MG63 (cell line): ENCODE data around the gene OSBPL3. TPM values are rescaled to one million over a fixed set of nuclear protein-coding genes. Genes with fewer than 3 reads are reported as not detected.

Experiments
- DNase-seq: peaks from one replicate; pipeline ENCODE4 v3.0.0-alpha.2; 2020
- H3K27me3 ChIP-seq: fragments of 250-450 bp; sonication (Bioruptor Pico); 2 replicates; pipeline ENCODE4 v1.5.1; 2020; ENCODE audit warnings: mild to moderate bottlenecking, moderate library complexity
- H3K36me3 ChIP-seq: fragments of 250-450 bp; sonication (Bioruptor Pico); 2 replicates; pipeline ENCODE4 v1.5.1; 2020; ENCODE audit warnings: mild to moderate bottlenecking, moderate library complexity
- H3K4me3 ChIP-seq: fragments of 250-450 bp; sonication (Bioruptor Pico); 2 replicates; pipeline ENCODE4 v1.5.1; 2020; ENCODE audit warnings: mild to moderate bottlenecking, moderate library complexity
- H3K9me3 ChIP-seq: fragments of 250-450 bp; sonication (Bioruptor Pico); 2 replicates; pipeline ENCODE4 v1.5.1; 2020; ENCODE audit warnings: mild to moderate bottlenecking, moderate library complexity
- total RNA-seq: library from RNA; depleted of rRNA; stranded (reverse); fragments of >200 nt; shearing (Covaris generic); gene quantifications from 2 replicates; pipeline ENCODE4 v1.2.3, GENCODE V29; 2014; ENCODE audit warnings: low replicate concordance

Gene OSBPL3
- total RNA-seq, 1 experiment from 2014 or later = 5.6 TPM

GRCh38 chr7:24848878-24849277 is 131.1 kb downstream of the OSBPL3 start:
- H3K36me3 ChIP-seq = peaks cover 19% of the 10 kb centered on the region
- no peak overlapping the region for H3K4me3 ChIP-seq
- H3K9me3 ChIP-seq = no peaks in the 10 kb centered on the region
- no peaks in the 10 kb centered on the region for H3K27me3 ChIP-seq
- no peak for DNase-seq

GRCh38 chr7:24847754-24848153 is 132.2 kb downstream of the OSBPL3 start:
- no peaks in the 10 kb centered on the region for H3K9me3 ChIP-seq
- no peaks in the 10 kb centered on the region for H3K27me3 ChIP-seq
- H3K4me3 ChIP-seq = no peak overlapping the region
- peaks cover 25% of the 10 kb centered on the region for H3K36me3 ChIP-seq
- no peak for DNase-seq

GRCh38 chr7:24843821-24844434 is 136.1 kb downstream of the OSBPL3 start:
- no peaks in the 10 kb centered on the region for H3K27me3 ChIP-seq
- DNase-seq = no peak

DNA sequence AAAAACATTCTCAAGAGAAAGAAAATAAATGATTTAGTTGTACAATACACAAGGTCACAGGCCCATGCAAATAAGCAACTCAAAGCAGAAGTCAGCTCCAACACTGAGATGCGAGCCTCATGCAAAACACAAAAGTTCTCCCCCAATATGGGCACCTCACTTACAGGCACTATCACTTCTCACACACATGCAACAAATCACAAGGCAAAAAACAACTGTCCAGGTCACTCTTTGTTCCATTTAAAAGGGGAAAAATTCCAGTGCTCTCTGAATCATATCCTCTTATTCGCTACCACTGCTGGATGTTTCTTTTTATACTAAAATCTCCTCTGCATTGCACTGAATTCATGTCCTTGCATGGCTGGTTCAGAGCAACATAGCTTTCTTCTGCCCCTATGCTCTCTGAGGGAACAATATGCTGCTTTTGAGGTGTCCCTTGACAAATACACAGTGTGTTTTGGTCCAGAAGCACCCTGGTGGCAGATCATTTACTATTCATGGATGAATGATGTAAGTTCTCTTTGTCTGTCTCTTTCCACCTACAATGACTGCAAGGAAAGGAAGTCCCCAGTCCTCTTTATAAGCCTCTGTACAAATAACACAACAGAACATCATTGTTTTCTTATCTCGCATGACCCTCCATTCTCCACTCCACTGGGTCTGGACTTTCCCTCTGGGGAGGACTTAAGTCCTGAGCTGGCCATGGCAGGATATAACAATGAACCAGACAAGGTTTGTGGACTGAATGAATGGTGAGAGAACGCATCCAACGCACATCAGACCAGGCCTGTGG is 137.3 kb downstream of the OSBPL3 start:
- Histone ChIP-seq H3K4me3 (no peak overlapping the region), H3K36me3 (peaks cover 22% of the 10 kb centered on the region), H3K27me3 (no peaks in the 10 kb centered on the region), H3K9me3 (no peaks in the 10 kb centered on the region)
- DNase-seq = no peak

More at GRCh38 chr7:24843821-24844434, 136.1 kb downstream of the OSBPL3 start:
- Histone ChIP-seq H3K36me3 (peaks cover 17% of the 10 kb centered on the region), H3K4me3 (no peak overlapping the region), H3K9me3 (no peaks in the 10 kb centered on the region)

DNA sequence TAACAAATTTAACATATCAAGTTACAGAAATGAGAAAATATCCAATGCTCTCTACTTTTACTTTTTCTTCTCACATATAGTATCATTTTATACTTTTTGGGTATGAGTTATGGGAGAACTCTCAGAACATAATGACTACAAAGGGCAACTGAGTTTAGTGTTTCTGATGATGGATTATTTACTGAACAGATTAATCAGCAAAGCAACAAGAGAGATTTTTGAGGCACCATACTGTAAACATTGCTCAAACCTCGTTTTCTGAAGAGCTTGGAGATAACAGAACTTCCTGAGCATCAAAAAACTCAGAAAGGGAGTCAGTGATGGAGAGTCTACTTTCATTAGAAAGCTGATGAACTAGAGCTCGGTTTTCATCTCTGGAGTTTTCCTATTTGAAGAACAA is 137.9 kb downstream of the OSBPL3 start:
- DNase-seq = no peak
- no peaks in the 10 kb centered on the region for H3K27me3 ChIP-seq
- peaks cover 20% of the 10 kb centered on the region for H3K36me3 ChIP-seq
- no peaks in the 10 kb centered on the region for H3K9me3 ChIP-seq
- no peak overlapping the region for H3K4me3 ChIP-seq

DNA sequence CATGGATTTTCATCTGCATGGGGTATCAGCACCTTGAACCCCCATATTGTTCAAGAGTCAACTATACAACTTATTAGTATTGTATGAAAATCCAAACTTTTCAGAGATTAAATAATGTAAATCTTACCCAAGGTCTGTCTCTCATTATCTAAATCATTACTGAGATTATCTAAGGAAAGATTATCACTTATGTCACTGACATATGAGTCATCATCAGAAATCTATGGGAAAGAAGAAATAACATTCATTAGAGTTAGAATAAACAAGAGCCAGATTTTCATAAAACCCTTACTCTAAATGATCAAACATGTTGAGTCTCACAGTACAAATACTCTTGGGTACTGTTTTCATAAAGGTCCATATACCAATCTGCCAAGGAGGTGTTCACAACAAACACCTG is 139.4 kb downstream of the OSBPL3 start:
- Histone ChIP-seq H3K27me3 (no peaks in the 10 kb centered on the region), H3K36me3 (peaks cover 25% of the 10 kb centered on the region), H3K9me3 (no peaks in the 10 kb centered on the region), H3K4me3 (no peak overlapping the region)
- DNase-seq = no peak

- no peak overlapping the region for H3K4me3 ChIP-seq
- peaks cover 20% of the 10 kb centered on the region for H3K36me3 ChIP-seq
- H3K27me3 ChIP-seq = no peaks in the 10 kb centered on the region
- DNase-seq = no peak
- H3K9me3 ChIP-seq = no peaks in the 10 kb centered on the region
Observed at GRCh38 chr7:24836084-24836483, 143.9 kb downstream of the OSBPL3 start.

DNA sequence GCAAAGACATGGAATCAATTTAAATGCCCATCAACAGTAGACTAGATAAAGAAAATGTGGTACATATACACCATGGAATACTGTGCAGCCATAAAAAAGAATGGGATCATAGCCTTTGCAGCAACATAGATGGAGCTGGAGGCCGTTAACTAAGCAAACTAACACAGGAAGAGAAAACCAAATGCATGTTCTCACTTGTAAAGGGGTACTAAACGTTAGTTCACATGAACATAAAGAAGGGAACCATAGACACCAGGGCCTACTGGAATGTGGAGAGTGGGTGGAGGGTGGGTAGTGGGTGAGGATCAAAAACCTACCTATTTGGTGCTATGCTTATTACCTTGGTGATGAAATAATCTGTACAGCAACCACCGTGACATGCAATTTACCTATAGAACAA is 144.3 kb downstream of the OSBPL3 start:
- no peaks in the 10 kb centered on the region for H3K27me3 ChIP-seq

DNA sequence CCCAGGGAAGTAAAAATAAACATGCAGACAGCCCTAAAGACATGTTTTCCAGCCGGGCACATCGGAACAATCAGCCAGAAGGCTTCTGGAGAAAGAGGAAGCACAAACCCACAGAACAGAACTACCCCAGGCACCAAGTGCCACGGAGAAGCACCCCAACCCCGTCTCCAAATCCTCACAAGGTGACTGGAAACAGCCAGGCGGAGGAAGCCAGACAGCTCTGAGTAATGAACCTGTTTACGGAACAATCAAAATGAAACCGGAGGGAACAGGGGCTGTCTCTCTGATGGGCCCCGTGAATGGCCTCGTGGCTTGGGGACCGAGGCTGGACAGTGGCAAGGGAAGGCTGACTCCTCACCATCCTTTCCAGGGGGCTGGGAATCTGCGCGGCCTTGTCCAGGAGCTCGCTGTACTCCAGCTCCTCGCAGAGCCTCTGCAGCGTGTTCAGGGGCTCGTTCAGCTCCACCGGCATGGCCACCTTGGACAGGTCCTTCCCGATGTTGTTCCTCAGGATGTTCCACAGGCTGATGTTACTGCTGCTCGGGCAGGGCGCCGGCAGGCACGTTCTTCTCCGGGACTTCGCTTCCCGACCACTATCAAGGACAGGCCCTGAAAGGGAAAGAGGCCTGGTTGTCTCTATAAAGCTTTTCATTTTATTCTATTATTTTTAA is 145.7 kb downstream of the OSBPL3 start:
- peaks cover 30% of the 10 kb centered on the region for H3K36me3 ChIP-seq
- H3K4me3 ChIP-seq = no peak overlapping the region
- no peaks in the 10 kb centered on the region for H3K9me3 ChIP-seq
- H3K27me3 ChIP-seq = no peaks in the 10 kb centered on the region
- no peak for DNase-seq

More for the DNA sequence above, 144.3 kb downstream of the OSBPL3 start:
- no peak for DNase-seq
- Histone ChIP-seq H3K9me3 (no peaks in the 10 kb centered on the region), H3K36me3 (peaks cover 24% of the 10 kb centered on the region), H3K4me3 (no peak overlapping the region)

DNA sequence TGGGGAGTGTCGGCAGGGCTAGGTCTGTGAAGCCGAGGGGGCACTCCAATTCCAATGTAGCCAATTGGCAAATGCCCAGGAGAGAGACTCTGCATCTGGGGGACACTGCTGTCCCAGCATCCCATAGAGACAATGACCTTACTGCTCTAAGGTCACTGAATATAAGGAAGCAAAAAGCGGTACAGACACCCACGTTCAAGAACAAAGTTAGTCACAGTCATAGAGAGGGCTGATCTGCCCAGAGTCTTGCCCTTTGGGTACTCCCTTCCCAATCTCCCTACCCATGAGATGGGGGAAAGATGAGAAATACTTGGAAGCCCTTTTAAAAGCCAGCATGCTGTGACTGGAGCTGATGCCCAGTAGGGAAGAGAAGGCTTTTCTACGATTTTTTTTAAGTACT is 146.4 kb downstream of the OSBPL3 start:
- no peak for DNase-seq
- Histone ChIP-seq H3K27me3 (no peaks in the 10 kb centered on the region), H3K36me3 (peaks cover 33% of the 10 kb centered on the region), H3K9me3 (no peaks in the 10 kb centered on the region), H3K4me3 (no peak overlapping the region)

- no peak for DNase-seq
- Histone ChIP-seq H3K36me3 (peaks cover 37% of the 10 kb centered on the region), H3K4me3 (no peak overlapping the region), H3K27me3 (no peaks in the 10 kb centered on the region), H3K9me3 (no peaks in the 10 kb centered on the region)
Observed at GRCh38 chr7:24831240-24831639, 148.7 kb downstream of the OSBPL3 start.

DNA sequence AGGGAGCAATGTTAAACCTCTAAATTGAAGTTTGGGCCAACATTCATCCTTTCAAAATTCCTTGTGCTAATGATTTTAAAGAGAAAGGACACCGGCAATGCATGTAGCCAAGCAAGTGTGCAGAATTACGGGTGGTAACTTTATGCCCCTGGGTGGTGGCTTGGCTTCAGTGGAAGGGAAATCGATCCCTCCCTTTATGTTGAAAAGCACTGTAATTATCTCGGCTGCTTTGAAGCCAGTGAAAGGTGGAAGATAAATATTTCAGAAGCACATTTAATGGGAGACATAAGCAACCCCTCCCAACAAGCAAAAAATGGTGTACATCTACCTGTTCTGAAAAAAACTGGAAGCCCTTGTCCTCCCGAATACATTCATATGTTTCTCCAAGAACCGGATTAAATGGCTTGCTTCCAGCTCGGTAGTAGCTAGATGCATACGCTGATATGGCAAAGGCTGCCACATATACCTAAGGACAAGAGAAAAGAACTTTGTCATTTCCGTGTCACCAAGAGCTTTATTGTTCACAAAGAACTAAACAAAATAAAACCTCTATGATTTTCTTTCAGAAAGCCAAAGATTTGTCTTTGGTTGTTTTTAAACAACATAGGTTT is 149.4 kb downstream of the OSBPL3 start:
- no peaks in the 10 kb centered on the region for H3K9me3 ChIP-seq
- H3K4me3 ChIP-seq = no peak overlapping the region
- peaks cover 37% of the 10 kb centered on the region for H3K36me3 ChIP-seq
- no peaks in the 10 kb centered on the region for H3K27me3 ChIP-seq
- no peak for DNase-seq

GRCh38 chr7:24829787-24830186 is 150.2 kb downstream of the OSBPL3 start:
- no peak for DNase-seq
- Histone ChIP-seq H3K9me3 (no peaks in the 10 kb centered on the region), H3K36me3 (peaks cover 40% of the 10 kb centered on the region)

GRCh38 chr7:24828891-24829661 is 150.9 kb downstream of the OSBPL3 start:
- no peak overlapping the region for H3K4me3 ChIP-seq
- peaks cover 43% of the 10 kb centered on the region for H3K36me3 ChIP-seq
- H3K9me3 ChIP-seq = no peaks in the 10 kb centered on the region
- H3K27me3 ChIP-seq = no peaks in the 10 kb centered on the region
- peak; percentile 16 for DNase-seq

More at GRCh38 chr7:24829787-24830186, 150.2 kb downstream of the OSBPL3 start:
- Histone ChIP-seq H3K4me3 (no peak overlapping the region), H3K27me3 (no peaks in the 10 kb centered on the region)

DNA sequence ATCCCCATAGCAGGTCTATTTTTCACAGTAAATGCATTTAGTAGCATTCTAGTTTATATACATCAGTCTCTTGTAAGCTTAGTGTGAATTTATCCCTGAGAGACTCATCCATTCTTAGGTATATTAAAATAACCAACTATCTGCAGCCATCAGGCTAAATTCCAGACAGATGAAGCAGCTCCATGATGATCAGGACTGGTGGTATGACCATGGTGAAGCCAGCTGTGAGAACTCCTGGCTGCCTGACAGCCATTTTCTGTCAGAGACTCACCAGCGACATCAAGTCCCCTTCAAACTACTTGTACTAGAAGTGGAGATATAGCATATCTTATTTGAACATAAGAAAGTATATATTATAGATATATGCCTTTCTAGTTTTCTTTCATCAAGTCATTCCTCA is 152.4 kb downstream of the OSBPL3 start:
- Histone ChIP-seq H3K27me3 (no peaks in the 10 kb centered on the region), H3K4me3 (no peak overlapping the region), H3K36me3 (peaks cover 47% of the 10 kb centered on the region), H3K9me3 (no peaks in the 10 kb centered on the region)
- DNase-seq = peak; percentile 55

DNA sequence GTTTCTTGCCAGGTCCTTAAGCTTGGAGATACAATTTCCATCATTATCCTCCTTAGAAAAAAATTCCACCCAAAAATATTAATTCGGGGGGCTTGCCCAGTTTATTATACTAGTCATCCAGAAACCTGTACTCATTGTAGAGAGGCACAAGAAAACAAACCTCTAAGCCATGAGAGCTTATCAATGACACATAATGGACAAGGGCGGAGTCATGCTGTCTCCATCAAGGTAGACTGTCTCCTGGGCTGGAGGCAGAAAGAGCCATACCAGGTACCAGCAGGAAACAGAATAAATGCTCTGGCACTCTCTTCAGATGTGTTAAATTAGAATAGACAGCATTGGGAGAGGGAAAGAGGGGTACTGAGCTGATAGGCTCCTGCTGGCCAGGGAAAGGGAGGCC is 153.0 kb downstream of the OSBPL3 start:
- Histone ChIP-seq H3K27me3 (no peaks in the 10 kb centered on the region), H3K36me3 (peaks cover 45% of the 10 kb centered on the region), H3K9me3 (no peaks in the 10 kb centered on the region), H3K4me3 (no peak overlapping the region)
- DNase-seq = no peak
